IPS-NIHi7 (cell line): ENCODE results near the gene ADIPOR2.
"Not testable (repeated sequence)": the region's sequence is repeated elsewhere in the genome, so short reads cannot be mapped to it uniquely, and the experiment has no call there.

Experiments used
- DNase-seq: peaks from one replicate; pipeline ENCODE4 v3.0.0; 2012; ENCODE audit warnings: mixed read lengths; ENCODE audit errors: extremely low spot score

ADIPOR2 gene

GRCh38 chr12:1703771-1704722 is 13.2 kb downstream of the ADIPOR2 start:
- DNase-seq: no peak

- DNase-seq: no peak
Measured at GRCh38 chr12:1705774-1706631, 15.1 kb downstream of the ADIPOR2 start.

GRCh38 chr12:1706632-1706980 is 15.7 kb downstream of the ADIPOR2 start:
- no peak for DNase-seq

DNA sequence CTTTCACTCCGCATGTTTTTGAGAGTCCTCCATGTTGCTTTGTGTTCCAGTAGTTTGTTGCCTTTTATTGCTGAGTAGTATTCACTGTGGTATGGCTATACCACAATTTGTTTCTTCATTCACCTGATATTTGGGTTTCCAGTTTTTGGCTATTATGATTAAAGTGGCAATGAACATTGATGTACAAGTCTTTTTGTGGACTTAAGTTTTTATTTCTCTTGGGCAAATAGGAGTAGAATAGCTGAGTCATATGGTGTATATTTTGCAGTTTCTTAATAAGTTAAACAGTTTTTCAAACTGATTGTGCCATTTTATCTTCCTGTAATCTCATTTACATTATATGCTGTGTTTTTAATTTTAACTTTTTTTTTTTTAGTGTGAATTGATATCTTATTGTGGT is 16.2 kb downstream of the ADIPOR2 start:
- DNase-seq: no peak

DNA sequence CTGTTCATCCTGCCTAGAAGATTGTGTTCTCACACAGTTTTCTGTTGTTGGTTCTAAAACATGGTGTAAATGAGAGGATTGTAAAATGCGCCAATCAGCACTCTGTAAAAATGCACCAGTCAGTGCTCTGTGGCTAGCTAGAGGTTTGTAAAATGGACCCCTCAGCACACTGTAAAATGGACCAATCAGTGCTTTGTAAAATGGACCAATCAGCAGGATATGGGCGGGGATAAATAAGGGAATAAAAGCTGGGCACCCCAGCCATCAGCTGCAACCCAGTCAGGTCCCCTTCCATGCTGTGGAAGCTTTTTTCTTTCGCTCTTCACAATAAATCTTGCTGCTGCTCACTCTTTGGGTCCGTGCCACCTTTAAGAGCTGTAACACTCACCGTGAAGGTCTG is 19.1 kb downstream of the ADIPOR2 start:
- DNase-seq: not testable (repeated sequence)

DNA sequence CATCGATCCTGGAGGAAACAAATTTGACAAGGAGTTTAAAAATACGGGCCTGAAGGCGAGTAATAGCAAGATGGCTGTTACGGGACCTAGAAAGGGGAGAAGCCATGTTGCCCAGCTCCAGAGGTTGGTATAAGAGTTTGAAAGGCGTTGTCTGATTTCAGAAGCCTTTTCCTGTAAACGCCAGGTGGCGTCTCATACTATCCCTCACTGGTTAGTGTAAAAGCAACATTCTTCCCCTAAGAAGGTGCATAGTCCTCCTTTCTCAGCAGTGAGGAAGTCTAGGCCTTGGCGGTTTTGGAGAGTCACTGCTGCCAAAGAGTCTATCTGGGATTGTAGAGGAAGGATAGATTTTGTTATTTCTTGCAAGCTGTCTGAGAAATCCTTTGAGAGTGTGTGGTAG is 20.0 kb downstream of the ADIPOR2 start:
- not testable (repeated sequence) for DNase-seq

- DNase-seq: not testable (repeated sequence)
Measured at GRCh38 chr12:1711536-1712211, 20.8 kb downstream of the ADIPOR2 start.

GRCh38 chr12:1712305-1712704 is 21.4 kb downstream of the ADIPOR2 start:
- DNase-seq: not testable (repeated sequence)

- DNase-seq: not testable (repeated sequence)
Measured at GRCh38 chr12:1712852-1713251, 22.0 kb downstream of the ADIPOR2 start.

GRCh38 chr12:1713783-1714348 is 23.0 kb downstream of the ADIPOR2 start:
- not testable (repeated sequence) for DNase-seq

DNA sequence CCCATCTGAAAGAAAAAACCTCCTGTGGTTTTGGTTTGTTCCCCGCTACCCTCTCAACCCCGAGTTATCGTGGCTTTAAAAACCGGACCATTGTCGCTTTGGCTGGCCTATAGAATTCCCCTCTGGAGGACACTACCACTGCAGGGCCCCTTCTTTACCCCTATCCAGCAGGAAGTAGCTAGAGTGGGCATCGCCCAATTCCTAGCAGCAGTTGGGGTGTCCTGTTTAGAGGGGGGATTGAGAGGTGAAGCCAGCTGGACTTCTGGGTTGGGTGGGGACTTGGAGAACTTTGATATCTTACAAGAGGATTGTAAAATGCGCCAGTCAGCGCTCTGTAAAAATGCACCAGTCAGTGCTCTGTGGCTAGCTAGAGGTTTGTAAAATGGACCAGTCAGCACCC is 24.6 kb downstream of the ADIPOR2 start:
- not testable (repeated sequence) for DNase-seq

DNA sequence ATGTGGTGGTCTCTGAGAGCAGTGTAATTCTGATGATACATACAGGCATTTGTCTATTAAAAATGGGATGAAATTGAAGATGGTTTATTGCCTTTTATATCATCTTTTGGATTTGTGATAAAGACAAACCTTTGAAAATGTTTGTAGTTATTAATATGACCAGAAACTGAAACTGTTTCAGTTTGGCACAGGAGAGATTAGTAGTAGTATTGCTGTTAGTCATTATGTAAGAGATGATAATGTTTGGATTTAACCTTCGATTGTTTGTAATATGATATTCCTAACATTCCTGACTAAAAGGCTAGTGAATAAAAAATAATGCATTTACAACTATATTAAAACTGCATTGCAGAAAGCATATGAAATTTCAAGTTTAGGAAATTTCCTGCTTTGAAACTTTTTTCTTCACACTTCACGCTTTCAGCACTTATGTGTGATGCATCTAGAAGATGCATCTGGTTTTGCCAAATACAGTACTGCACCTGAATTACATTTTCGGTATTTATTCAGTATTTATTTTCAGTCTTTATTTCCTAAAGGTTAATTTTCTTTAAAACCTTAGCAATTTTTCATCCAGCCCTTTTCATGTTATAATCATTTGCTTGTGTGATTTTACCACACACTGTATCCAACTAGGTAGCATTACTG is 25.5 kb downstream of the ADIPOR2 start:
- no peak for DNase-seq

- DNase-seq: no peak
Measured at GRCh38 chr12:1716911-1717310, 26.0 kb downstream of the ADIPOR2 start.

GRCh38 chr12:1719139-1719538 is 28.3 kb downstream of the ADIPOR2 start:
- no peak for DNase-seq

DNA sequence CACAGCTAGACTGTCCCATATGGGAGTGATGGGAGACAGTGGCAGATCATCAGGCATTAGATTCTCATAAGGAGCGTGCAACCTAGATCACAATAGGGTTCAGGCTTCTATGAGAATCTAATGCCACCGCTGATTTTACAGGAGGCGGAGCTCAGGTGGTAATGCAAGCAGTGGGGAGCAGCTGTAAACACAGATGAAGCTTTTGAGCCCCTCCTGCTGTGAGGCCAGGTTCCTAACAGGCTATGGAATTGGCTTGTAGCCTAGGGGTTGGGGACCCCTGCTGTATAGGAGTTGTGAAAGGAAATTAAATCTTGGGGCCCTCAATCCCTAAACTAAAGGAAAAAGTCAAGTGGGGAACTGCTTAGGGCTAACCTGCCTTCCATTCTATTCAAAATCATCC is 29.6 kb downstream of the ADIPOR2 start:
- no peak for DNase-seq

- no peak for DNase-seq
Measured at GRCh38 chr12:1723721-1724120, 32.9 kb downstream of the ADIPOR2 start.

- no peak for DNase-seq
Measured at GRCh38 chr12:1724250-1724649, 33.4 kb downstream of the ADIPOR2 start.

DNA sequence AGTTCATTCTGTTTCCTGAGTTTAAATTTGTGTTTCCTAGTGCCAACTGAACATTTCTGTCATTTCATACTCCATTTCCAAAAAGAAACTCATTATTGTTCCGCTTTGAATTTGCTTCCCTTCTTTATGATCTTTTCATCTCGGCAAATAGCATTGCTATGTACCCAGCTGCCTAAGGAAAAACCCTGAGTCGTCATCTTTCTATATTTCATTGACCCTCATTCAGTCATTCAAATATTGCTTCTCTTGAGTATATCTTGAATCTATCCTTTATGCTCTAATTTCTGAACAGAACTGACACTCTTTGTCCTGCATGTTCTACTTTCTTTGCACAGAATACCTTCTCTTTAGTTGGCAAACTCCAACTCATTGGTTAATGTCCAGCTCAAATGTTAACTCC is 35.9 kb downstream of the ADIPOR2 start:
- DNase-seq: no peak

- no peak for DNase-seq
Measured at GRCh38 chr12:1728824-1729223, 38.0 kb downstream of the ADIPOR2 start.

DNA sequence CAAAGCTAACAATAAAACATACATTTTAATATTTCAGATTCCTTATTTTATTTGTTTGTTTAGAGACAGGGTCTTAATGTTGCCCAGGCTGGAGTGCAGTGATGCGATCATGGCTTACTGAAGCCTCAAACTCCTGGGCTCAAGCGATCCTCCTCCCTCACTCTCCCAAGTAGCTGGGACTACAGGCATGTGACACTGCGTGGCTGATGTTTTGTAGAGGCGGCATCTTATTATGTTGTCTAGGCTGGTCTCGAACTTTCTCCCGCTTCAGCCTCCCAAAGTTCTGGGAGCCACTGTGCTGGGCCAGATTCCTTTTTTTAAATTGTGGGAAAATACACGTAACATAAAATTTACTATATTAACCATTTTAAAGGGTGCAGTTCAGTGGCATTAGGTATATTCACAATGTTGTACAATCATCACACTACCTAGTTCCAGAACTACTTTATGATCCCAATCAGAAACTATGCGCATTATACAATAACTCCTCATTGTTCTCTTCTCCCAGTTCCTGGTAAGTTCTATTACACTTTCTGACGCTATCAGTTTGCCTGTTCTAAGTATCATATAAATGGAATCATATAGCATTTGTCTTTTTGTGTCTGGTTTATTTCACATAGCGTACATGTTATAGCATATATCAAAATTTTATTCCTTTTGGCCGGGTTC is 40.3 kb downstream of the ADIPOR2 start:
- DNase-seq: no peak

- not testable (repeated sequence) for DNase-seq
Measured at GRCh38 chr12:1731688-1732078, 40.8 kb downstream of the ADIPOR2 start.
